ENCODE results near the gene ANKHD1.
A peak's percentile ranks its signal among the peaks of the same experiment; 100 is the strongest.
"Not testable (repeated sequence)": the region's sequence is repeated elsewhere in the genome, so short reads cannot be mapped to it uniquely, and the experiment has no call there.

Gene ANKHD1

GRCh38 chr5:140481758-140482157 lies 80.1 kb downstream of the ANKHD1 start:
- no peaks in the 10 kb centered on the region for H3K27me3 Mint-ChIP-seq
- no peaks in the 10 kb centered on the region for H3K9me3 Mint-ChIP-seq
- DNase-seq: no peak

GRCh38 chr5:140483055-140483454 lies 81.4 kb downstream of the ANKHD1 start:
- ATAC-seq (replicated peaks) (no peak), DNase-seq (no peak)
- no peak overlapping the region for H3K27ac Mint-ChIP-seq
- H3K4me3 Mint-ChIP-seq: no peak overlapping the region
- peaks cover 57% of the 10 kb centered on the region for H3K36me3 Mint-ChIP-seq (ENCODE audit: insufficient read depth)
- no peaks in the 10 kb centered on the region for H3K27me3 Mint-ChIP-seq
- H3K9me3 Mint-ChIP-seq: no peaks in the 10 kb centered on the region
- peaks cover 0 to 4% of the 10 kb centered on the region in 2 donors for H3K4me1 Mint-ChIP-seq (ENCODE audit: low read depth in 2 of 2)

More at GRCh38 chr5:140481758-140482157, 80.1 kb downstream of the ANKHD1 start:
- no peak overlapping the region for H3K4me3 Mint-ChIP-seq
- H3K36me3 Mint-ChIP-seq (ENCODE audit: insufficient read depth): peaks cover 52% of the 10 kb centered on the region
- peaks cover 0 to 4% of the 10 kb centered on the region in 2 donors for H3K4me1 Mint-ChIP-seq (ENCODE audit: low read depth in 2 of 2)
- no peak overlapping the region for H3K27ac Mint-ChIP-seq
- no peak for ATAC-seq (replicated peaks)

- not testable (repeated sequence) for H3K27ac Mint-ChIP-seq; H3K4me3 Mint-ChIP-seq; H3K9me3 Mint-ChIP-seq; H3K27me3 Mint-ChIP-seq; H3K4me1 Mint-ChIP-seq (ENCODE audit: low read depth in 2 of 2); ATAC-seq (replicated peaks); DNase-seq
- H3K36me3 Mint-ChIP-seq (ENCODE audit: insufficient read depth): peaks cover 59% of the 10 kb centered on the region
Observed at GRCh38 chr5:140488141-140488540, 86.5 kb downstream of the ANKHD1 start.

DNA sequence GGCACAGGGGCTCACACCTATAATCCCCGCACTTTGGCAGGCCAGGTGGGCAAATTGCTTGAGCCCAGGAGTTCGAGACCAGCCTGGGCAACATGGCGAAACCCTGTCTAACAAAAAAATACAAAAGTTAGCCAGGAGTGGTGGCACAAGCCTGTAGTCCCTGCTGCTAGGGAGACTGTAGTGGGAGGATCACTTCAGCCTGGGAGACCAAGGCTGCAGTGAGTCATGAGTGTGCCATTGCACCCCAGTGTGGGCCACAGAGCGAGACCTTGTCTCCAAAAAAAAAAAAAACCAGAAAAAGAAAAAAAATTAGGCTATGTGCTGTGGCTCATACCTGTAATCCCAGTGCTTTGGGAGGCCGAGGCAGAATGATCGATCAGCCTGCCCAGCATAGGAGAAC lies 87.3 kb downstream of the ANKHD1 start:
- H3K27ac Mint-ChIP-seq: no peak overlapping the region
- ATAC-seq (replicated peaks) (no peak), DNase-seq (no peak)
- peaks cover 52% of the 10 kb centered on the region for H3K36me3 Mint-ChIP-seq (ENCODE audit: insufficient read depth)
- peaks cover 0 to 3% of the 10 kb centered on the region in 2 donors for H3K4me1 Mint-ChIP-seq (ENCODE audit: low read depth in 2 of 2)
- no peaks in the 10 kb centered on the region for H3K9me3 Mint-ChIP-seq
- H3K4me3 Mint-ChIP-seq: no peak overlapping the region
- H3K27me3 Mint-ChIP-seq: no peaks in the 10 kb centered on the region

GRCh38 chr5:140497897-140498296 lies 96.3 kb downstream of the ANKHD1 start:
- ATAC-seq (replicated peaks) (no peak), DNase-seq (no peak)
- H3K4me3 Mint-ChIP-seq: no peak overlapping the region
- peaks cover 4 to 15% of the 10 kb centered on the region in 2 donors for H3K4me1 Mint-ChIP-seq (ENCODE audit: low read depth in 2 of 2)
- no peak overlapping the region for H3K27ac Mint-ChIP-seq
- H3K9me3 Mint-ChIP-seq: no peaks in the 10 kb centered on the region
- no peaks in the 10 kb centered on the region for H3K27me3 Mint-ChIP-seq
- peaks cover 37% of the 10 kb centered on the region for H3K36me3 Mint-ChIP-seq (ENCODE audit: insufficient read depth)

GRCh38 chr5:140498591-140498990 lies 97.0 kb downstream of the ANKHD1 start:
- DNase-seq (no peak), ATAC-seq (replicated peaks) (no peak)
- no peak overlapping the region for H3K27ac Mint-ChIP-seq
- H3K4me3 Mint-ChIP-seq: no peak overlapping the region
- H3K36me3 Mint-ChIP-seq (ENCODE audit: insufficient read depth): peaks cover 38% of the 10 kb centered on the region
- H3K27me3 Mint-ChIP-seq: no peaks in the 10 kb centered on the region
- H3K9me3 Mint-ChIP-seq: no peaks in the 10 kb centered on the region
- peaks cover 4 to 15% of the 10 kb centered on the region in 2 donors for H3K4me1 Mint-ChIP-seq (ENCODE audit: low read depth in 2 of 2)

GRCh38 chr5:140502834-140503233 lies 101.2 kb downstream of the ANKHD1 start:
- peaks cover 4 to 5% of the 10 kb centered on the region in 2 donors for H3K4me1 Mint-ChIP-seq (ENCODE audit: low read depth in 2 of 2)
- ATAC-seq (replicated peaks) (no peak), DNase-seq (no peak)
- H3K27me3 Mint-ChIP-seq: no peaks in the 10 kb centered on the region
- peaks cover 58% of the 10 kb centered on the region for H3K36me3 Mint-ChIP-seq (ENCODE audit: insufficient read depth)
- no peaks in the 10 kb centered on the region for H3K9me3 Mint-ChIP-seq
- H3K4me3 Mint-ChIP-seq: no peak overlapping the region
- H3K27ac Mint-ChIP-seq: no peak overlapping the region

- Mint-ChIP-seq H3K4me1 (ENCODE audit: low read depth in 2 of 2) (peaks cover 0 to 5% of the 10 kb centered on the region in 2 donors), H3K9me3 (no peaks in the 10 kb centered on the region), H3K27me3 (no peaks in the 10 kb centered on the region), H3K27ac (no peak overlapping the region), H3K36me3 (ENCODE audit: insufficient read depth) (peaks cover 86% of the 10 kb centered on the region), H3K4me3 (no peak overlapping the region)
- DNase-seq (no peak), ATAC-seq (replicated peaks) (no peak)
Observed at GRCh38 chr5:140509898-140510297, 108.3 kb downstream of the ANKHD1 start.

- H3K36me3 Mint-ChIP-seq (ENCODE audit: insufficient read depth): peaks cover 65% of the 10 kb centered on the region
Observed at GRCh38 chr5:140513124-140513523, 111.5 kb downstream of the ANKHD1 start.

DNA sequence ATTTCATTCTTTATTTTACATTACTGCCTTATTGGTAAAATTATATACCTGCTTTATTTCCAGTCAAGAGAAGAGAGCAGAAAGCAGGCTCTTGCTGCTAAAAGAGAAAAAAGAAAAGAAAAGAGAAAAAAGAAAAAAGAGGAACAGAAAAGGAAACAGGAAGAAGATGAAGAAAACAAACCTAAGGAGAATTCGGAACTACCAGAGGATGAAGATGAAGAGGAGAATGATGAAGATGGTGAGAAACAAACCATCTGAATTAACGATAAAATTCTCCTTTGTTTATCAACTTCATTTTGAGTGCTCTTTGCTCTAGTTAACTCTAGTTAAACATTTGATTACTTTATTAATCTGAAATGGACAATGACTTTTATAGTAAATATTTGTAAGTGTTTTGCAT lies 122.4 kb downstream of the ANKHD1 start:
- Mint-ChIP-seq H3K27me3 (no peaks in the 10 kb centered on the region), H3K4me3 (no peak overlapping the region), H3K36me3 (ENCODE audit: insufficient read depth) (peaks cover 62% of the 10 kb centered on the region), H3K27ac (peak overlapping the region in 1 of 2 donors; percentile 57), H3K9me3 (no peaks in the 10 kb centered on the region), H3K4me1 (ENCODE audit: low read depth in 2 of 2) (peaks cover under 1 to 2% of the 10 kb centered on the region in 2 donors)
- ATAC-seq (replicated peaks) (no peak), DNase-seq (no peak)

More at GRCh38 chr5:140513124-140513523, 111.5 kb downstream of the ANKHD1 start:
- Mint-ChIP-seq H3K4me3 (no peak overlapping the region), H3K9me3 (no peaks in the 10 kb centered on the region), H3K4me1 (ENCODE audit: low read depth in 2 of 2) (peaks cover 0 to 5% of the 10 kb centered on the region in 2 donors), H3K27ac (peak overlapping the region in 1 of 2 donors; percentile 28), H3K27me3 (no peaks in the 10 kb centered on the region)
- DNase-seq (no peak), ATAC-seq (replicated peaks) (no peak)

GRCh38 chr5:140540227-140540626 lies 138.6 kb downstream of the ANKHD1 start:
- H3K27ac Mint-ChIP-seq: no peak overlapping the region
- ATAC-seq (replicated peaks): no peak
- H3K9me3 Mint-ChIP-seq: no peaks in the 10 kb centered on the region
- no peaks in the 10 kb centered on the region for H3K4me1 Mint-ChIP-seq (ENCODE audit: low read depth in 2 of 2)
- no peaks in the 10 kb centered on the region for H3K27me3 Mint-ChIP-seq
- H3K36me3 Mint-ChIP-seq (ENCODE audit: insufficient read depth): peaks cover 75% of the 10 kb centered on the region
- no peak for DNase-seq
- H3K4me3 Mint-ChIP-seq: no peak overlapping the region

DNA sequence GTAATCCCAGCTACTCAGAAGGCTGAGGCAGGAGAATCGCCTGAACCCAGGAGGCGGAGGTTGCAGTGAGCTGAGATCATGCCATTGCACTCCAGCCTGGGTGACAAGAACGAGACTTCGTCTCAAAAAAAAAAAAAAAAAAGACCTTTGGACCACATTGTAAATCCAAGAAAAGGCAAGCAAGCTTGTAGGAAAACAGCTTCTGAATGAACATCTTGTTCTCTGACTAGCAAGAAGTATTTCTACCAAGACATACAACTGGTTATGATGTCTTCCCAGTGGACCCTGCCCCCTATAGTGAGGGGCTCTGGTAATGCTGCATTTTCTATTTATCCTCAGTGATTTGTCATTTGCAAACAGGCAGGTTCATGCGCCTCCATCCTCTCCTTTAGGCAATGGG lies 141.3 kb downstream of the ANKHD1 start:
- DNase-seq: no peak
- Mint-ChIP-seq H3K9me3 (no peaks in the 10 kb centered on the region), H3K4me3 (no peak overlapping the region), H3K27me3 (no peaks in the 10 kb centered on the region), H3K27ac (no peak overlapping the region), H3K4me1 (ENCODE audit: low read depth in 2 of 2) (peaks cover 1 to 5% of the 10 kb centered on the region in 2 donors), H3K36me3 (ENCODE audit: insufficient read depth) (peaks cover 70% of the 10 kb centered on the region)
- no peak for ATAC-seq (replicated peaks)

GRCh38 chr5:140544986-140545385 lies 143.4 kb downstream of the ANKHD1 start:
- Mint-ChIP-seq H3K9me3 (no peaks in the 10 kb centered on the region), H3K4me1 (ENCODE audit: low read depth in 2 of 2) (peaks cover 9 to 20% of the 10 kb centered on the region in 2 donors), H3K4me3 (no peak overlapping the region), H3K27me3 (no peaks in the 10 kb centered on the region), H3K27ac (no peak overlapping the region), H3K36me3 (ENCODE audit: insufficient read depth) (peaks cover 63% of the 10 kb centered on the region)
- ATAC-seq (replicated peaks) (no peak), DNase-seq (no peak)

- no peak overlapping the region for H3K4me3 Mint-ChIP-seq
- H3K9me3 Mint-ChIP-seq: no peaks in the 10 kb centered on the region
- H3K36me3 Mint-ChIP-seq (ENCODE audit: insufficient read depth): peaks cover 64% of the 10 kb centered on the region
- ATAC-seq (replicated peaks) (no peak), DNase-seq (no peak)
- H3K27ac Mint-ChIP-seq: peak overlapping the region; percentile 87 to 91
- no peaks in the 10 kb centered on the region for H3K27me3 Mint-ChIP-seq
- peaks cover 9 to 22% of the 10 kb centered on the region in 2 donors for H3K4me1 Mint-ChIP-seq (ENCODE audit: low read depth in 2 of 2)
Observed at GRCh38 chr5:140545606-140546005, 144.0 kb downstream of the ANKHD1 start.

Data from effector memory CD8-positive, alpha-beta T cell (primary cell).